AG08395 (cell line): ENCODE measurements around the gene ARL14.
"Not testable (repeated sequence)": the region's sequence is repeated elsewhere in the genome, so short reads cannot be mapped to it uniquely, and the experiment has no call there.

Experiments
- DNase-seq: peaks from one replicate; pipeline ENCODE4 v3.0.0; 2012; ENCODE audit warnings: mixed read lengths, low spot score

ARL14 gene

DNA sequence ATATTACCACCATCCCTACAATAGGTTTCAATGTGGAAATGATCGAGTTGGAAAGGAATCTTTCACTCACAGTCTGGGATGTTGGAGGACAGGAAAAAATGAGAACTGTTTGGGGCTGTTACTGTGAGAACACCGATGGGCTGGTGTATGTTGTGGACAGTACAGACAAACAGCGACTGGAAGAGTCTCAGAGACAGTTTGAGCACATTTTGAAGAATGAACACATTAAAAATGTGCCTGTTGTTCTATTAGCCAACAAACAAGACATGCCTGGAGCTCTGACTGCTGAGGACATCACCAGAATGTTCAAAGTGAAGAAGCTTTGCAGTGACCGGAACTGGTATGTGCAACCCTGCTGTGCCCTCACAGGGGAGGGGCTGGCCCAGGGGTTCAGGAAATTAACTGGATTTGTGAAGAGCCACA lies 510 bp downstream of the ARL14 start:
- DNase-seq, result no peak

DNA sequence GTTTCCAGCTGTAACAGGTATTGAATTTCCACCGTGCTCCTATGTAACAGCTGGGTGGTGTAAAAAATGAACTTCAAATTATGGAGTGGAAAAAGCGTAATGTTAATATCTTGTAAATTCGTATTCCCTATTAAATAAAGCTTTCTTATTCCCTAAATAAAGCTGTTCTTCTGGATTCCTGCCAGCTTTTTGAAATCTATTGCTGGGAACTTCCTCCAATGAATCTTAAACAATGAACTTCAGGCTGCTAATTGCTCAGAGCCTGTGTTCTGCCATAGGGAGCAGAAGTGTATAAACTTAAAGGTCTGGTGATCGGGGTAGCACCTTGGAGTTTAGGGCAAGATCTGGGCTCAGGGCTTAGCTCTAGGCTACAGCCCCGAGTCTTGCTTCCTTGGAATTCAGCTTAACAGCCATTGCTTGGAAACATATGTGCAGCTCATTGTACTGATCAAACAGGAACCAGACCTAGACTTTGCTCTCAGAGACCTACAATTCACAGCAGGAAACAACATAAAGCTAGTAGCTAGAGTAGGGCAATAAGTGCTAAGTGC lies 1.4 kb downstream of the ARL14 start:
- no peak for DNase-seq

DNA sequence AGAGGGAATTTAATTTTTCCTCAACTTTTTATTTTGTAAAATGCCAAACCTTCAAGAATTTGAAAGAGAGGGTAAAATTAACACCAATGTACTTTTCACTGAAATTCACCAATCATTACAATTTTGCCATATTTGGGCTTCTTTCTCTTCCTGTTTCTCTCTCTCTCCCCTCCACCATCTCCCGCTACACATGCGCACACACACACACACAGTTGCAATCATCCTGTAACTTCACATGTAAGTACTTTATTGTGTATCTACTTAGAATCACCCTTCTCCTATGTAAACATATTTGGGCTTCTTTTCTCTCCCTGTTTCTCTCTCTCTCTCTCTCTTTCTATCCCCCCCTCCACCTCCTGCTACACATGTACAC lies 7.4 kb downstream of the ARL14 start:
- no peak for DNase-seq

DNA sequence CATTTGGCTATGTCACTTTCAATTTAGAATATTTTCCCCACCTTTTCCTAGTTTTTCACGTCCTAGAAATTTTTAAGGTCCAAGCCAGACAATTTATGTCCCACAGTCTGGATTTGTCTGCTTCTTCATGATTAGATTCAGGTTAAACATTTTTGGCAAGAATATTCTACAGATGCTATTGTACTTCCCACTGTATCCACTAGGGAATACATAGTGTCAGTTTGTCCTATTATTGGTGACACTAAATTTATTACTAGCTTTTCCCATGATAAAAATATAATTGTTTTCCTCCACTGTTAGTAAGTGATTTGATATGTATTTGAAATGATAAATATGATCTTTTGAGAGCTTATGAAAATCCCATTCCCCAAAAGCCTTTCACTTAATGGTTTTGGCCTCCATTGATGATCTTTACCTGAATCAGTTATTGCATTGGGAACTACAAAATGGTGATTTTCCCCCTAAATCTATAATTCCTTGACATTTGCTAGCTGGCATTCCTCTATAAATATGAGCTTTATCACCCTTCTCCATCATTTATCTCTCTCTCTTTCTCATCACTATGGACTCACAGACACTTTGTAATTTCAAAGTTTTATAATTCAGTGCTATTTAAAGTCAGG lies 8.3 kb downstream of the ARL14 start:
- no peak for DNase-seq

DNA sequence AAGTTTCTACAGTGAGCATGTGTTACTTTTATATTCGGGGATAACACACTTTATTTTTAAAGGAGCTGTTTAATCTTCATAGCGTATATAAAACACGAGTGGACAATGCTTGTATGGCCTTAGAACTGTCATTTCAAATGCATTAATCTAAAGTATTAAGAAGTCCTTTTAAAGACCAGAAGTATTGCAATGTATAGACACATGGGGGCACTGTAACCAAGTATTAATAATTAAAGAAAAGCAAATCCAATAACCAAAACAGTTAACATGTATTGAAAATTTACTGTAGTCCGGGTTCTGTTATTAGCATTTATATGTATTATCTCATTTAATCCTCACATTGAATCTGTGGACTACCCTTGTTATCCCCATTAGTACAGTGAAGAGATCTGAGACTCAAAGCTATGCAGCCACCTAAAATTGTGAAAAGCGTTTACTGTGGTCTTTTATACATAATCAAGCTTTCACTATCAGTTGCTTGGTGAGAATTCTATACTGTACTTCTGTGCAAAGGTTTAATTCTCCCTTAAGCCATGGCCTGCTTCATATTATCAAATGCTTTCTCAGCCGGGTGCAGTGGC lies 10.1 kb downstream of the ARL14 start:
- DNase-seq, result no peak

DNA sequence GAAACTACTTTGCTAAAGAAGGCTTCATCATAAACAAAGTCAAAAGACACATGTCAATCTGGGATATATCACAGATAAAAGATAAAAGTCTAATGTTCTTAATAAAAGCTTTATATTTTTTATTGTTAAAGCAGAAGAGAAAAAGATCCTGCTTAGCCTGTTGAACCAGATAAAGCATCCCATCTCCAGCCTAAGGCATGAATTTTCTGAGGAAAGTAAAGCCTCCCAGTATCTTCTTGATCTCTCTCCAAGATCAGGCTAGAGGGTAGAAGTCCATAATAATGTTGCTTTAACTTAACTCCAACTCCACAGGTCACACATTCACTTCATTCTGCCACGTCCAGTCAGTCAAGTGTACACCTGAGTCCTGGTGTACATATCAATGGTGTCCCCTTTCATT lies 14.2 kb downstream of the ARL14 start:
- no peak for DNase-seq

- DNase-seq, result no peak
These were observed 15.0 kb downstream of the ARL14 start for GRCh38 chr3:160691962-160692361.

GRCh38 chr3:160693191-160693590 lies 16.2 kb downstream of the ARL14 start:
- no peak for DNase-seq

GRCh38 chr3:160694345-160694744 lies 17.4 kb downstream of the ARL14 start:
- DNase-seq, result no peak

- no peak for DNase-seq
These were observed 18.0 kb downstream of the ARL14 start for GRCh38 chr3:160695003-160695402.

DNA sequence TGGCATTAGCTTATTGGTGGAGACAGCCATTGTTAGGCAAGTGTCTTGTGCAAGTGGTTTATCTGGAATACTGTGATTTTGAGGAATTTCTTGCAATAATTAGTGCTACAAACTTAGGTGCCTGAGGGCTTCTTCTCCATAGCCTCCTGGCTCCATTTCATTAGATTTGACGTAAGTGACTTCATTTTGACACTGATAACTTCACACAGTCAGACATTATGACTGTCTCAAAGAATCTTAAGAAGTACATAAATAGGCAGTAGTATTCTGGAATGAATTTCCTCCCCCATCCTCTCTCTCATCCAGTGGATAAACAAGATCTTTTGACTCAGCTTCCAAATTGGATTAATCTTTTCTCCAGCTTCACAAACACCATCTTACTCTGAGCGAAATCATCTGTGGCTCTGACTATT lies 19.0 kb downstream of the ARL14 start:
- no peak for DNase-seq

- DNase-seq, result peak; percentile 52
These were observed 20.8 kb downstream of the ARL14 start for GRCh38 chr3:160697637-160698380.

DNA sequence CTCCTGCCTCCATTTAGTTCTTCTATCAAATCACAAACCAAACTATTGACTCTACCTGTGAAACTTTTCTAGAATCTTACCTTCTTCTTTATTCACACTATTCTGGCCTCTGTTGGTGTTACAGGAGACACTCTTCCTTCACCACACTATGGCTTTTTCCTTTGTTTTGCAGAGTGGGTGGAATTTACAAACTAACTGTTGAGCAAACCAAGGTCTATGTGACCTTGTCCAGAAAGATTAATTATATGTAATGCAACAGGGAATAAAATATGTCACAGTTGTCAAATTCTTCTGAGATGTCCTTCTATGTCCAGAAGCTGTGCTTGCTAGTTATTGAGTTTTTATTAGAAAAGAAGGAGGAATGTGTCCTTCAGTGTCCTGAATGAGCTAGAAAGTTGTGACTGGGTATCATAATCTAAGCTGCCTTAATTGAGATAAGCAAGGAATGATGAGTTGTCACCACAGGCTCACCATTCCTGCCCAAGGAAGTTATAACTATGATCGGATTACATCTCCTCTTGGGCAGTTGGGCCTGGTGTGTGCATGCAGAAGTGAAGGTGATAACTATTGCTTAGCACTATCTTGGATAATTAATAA lies 21.7 kb downstream of the ARL14 start:
- no peak for DNase-seq

- no peak for DNase-seq
These were observed 24.5 kb downstream of the ARL14 start for GRCh38 chr3:160701490-160701889.

DNA sequence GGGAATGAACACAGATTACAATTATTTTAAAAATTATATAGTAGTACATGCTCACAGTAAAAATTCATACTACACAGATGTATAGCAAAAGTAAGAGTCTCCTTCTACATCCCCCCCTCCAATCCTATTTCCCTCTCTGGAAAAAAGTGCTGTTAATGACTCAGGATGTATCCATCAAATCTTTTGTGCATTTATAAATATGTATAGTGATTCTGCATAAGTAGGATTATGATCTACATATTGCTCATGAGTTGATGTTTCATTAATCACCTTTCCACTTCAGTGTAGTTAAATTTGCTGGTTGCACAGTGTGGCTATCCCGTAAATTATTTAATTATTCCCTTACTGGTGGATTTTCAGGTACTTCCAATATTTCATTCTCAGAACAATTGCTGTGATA lies 25.3 kb downstream of the ARL14 start:
- DNase-seq, result no peak

DNA sequence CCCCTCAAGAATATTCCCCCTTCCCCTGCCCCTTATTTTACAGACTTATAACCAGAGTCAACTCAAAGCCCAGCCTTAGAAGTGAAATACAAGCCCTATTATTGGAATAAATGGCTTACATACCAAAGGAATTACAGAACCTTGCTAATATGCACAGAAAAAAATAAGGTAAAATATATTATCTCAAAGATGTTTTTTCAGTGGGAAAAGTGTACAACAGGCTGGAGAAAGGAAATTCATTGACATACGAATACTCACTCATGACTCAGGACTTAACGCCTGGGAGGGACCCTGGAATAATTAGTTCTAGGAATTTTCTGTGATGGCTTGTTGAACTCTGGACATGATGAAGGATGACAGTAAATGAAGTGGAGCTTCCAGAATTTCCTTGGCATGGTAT lies 27.0 kb downstream of the ARL14 start:
- no peak for DNase-seq

- peak; percentile 48 for DNase-seq
These were observed 30.3 kb downstream of the ARL14 start for GRCh38 chr3:160707187-160707794.

- DNase-seq, result no peak
These were observed 32.7 kb downstream of the ARL14 start for GRCh38 chr3:160709477-160710182.

- DNase-seq, result not testable (repeated sequence)
These were observed 36.2 kb downstream of the ARL14 start for GRCh38 chr3:160713144-160713543.

DNA sequence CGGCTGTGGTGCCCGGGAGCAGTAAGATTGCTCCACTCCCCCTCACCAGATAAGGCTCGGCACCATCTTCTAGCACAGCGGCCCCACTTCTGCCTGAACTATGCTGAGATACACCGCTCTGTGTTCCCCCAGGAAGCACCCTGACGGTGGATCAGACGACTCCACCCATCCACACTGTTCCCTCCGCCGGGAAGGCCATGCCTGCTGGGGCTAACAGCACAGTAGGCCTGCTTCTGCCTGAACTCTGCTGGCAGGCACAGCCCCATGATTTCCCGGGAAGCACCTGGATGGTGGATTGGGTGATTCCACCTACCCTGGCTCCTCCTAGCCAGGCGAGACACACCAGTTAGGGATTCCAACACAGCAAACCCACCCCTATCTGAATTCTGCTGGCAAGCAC lies 42.8 kb downstream of the ARL14 start:
- DNase-seq, result no peak

DNA sequence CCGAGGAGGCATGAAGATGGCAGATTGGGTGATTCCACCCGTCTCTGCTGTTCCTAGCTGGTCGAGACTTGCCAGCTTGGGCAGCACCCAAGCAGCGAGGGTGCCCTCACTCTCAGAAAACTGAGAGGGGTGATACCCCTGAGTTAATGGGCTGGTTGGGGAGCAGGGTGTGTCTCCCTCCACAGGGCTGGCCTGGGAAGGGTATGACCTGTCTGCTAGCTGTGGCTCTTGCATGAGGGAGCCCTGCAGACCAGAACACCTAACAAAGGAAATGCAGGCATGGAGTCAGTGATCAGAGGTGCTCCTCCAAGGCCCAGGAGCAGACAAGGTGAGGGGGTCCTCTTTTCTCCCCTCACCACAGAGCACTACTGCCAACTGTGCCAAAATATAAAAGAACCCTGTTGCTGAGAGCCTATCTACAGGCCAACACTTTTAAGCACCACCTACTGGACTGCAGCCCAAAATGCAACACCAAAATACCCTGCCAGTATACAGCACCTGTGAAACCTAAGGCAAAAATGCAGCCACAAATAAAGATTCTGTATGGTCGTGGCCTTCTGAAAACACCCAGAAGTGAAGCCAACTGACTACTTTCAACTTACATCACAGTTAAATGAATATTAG lies 43.3 kb downstream of the ARL14 start:
- DNase-seq, result no peak
